ENCODE measurements around the gene NRCAM. TPM values are rescaled to one million over a fixed set of nuclear protein-coding genes. Genes with fewer than 3 reads are reported as not detected.

NRCAM gene
- total and polyA plus RNA-seq, 2 of the 13 experiments (the other 11 are each of a cell fraction or from before 2014, with no cell fraction given), result 0.31 to 0.33 TPM

DNA sequence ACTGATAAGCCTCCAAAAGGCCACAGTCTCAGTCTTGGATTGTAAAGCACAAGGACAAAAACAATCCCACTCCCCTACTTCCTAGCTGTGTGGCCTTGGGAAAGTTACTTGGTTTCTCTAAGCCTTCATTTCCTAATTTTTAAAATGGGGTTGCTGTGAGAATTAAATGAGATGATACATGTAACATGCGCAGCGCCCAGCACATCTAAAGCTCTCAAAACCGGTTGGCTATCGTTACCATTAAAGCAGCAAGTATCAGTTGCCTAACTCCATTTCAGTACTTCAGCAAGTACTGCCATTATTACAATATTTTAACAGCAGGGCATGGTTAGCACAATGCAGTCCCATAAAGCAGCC lies 1.9 kb downstream of the NRCAM start:
- Histone ChIP-seq H3K9me3 (ENCODE audit: low read length) (no peaks in the 10 kb centered on the region), H3K79me2 (ENCODE audit: insufficient read depth, low read length) (no peaks in the 10 kb centered on the region), H3K36me3 (replicated peaks in 1 of 2; ENCODE audit: control insufficient read depth in 1 of 2, insufficient read depth in 2 of 2, low read length in 2 of 2) (no peaks in the 10 kb centered on the region), H3K27me3 (ENCODE audit: control insufficient read depth in 1 of 2, insufficient read depth in 2 of 2, low read length in 2 of 2) (peaks cover 6 to 41% of the 10 kb centered on the region in 2 experiments; a peak in 4 of 5 replicates), H3K4me2 (ENCODE audit: low read depth, low read length) (peak overlapping the region; percentile 61), H3K27ac (ENCODE audit: extremely low read length, insufficient read depth, low read length) (no peak overlapping the region), H3K4me1 (ENCODE audit: insufficient read depth, low read length) (peaks cover 2% of the 10 kb centered on the region; the same call in 1 of the 2 replicates), H2AFZ (ENCODE audit: low read length) (no peak overlapping the region), H3K4me3 (replicated peaks in 1 of 3; ENCODE audit: insufficient read depth in 1 of 3, low read depth in 2 of 3, low read length in 3 of 3) (0 out of 6 replicates have a peak overlapping the region, but pooled peaks of 1 of the 3 experiments have one; percentile 57), H4K20me1 (ENCODE audit: insufficient read depth, low read length) (no peaks in the 10 kb centered on the region), H3K9ac (ENCODE audit: insufficient read depth, low read depth, low read length) (no peak overlapping the region)
- no peak for ATAC-seq
- no peak for FAIRE-seq
- BruUV-seq (replicated peaks), result no TSS peak
- no peak for DNase-seq (ENCODE audit: low spot score)
- WGBS (ENCODE audit: low lambda C conversion rate), result 25% methylated on average over 4 of the region's 4 CpGs
- intact Hi-C loops (cut with micrococcal nuclease; ENCODE audit: unreplicated experiment) (no loop called here), in situ Hi-C loops (cut with HindIII; ENCODE audit: extremely low pct_ligation_motif_present, low pct_unique_long_range_greater_than_20kb) (loop anchor here (10.0 kb wide), 1 partner anchor 279 kb away; no protein-coding TSS in a partner anchor)
- POLR2A ChIA-PET, result no interaction called here
- no peak for TF ChIP-seq RNF2 (conservative IDR thresholded peaks at IDR 0.05; ENCODE audit: low read depth)
- no peak for TF ChIP-seq ATAD3A (CRISPR knock-in tag; IDR thresholded peaks at IDR 0.05)
- TF ChIP-seq, protein P1, sequence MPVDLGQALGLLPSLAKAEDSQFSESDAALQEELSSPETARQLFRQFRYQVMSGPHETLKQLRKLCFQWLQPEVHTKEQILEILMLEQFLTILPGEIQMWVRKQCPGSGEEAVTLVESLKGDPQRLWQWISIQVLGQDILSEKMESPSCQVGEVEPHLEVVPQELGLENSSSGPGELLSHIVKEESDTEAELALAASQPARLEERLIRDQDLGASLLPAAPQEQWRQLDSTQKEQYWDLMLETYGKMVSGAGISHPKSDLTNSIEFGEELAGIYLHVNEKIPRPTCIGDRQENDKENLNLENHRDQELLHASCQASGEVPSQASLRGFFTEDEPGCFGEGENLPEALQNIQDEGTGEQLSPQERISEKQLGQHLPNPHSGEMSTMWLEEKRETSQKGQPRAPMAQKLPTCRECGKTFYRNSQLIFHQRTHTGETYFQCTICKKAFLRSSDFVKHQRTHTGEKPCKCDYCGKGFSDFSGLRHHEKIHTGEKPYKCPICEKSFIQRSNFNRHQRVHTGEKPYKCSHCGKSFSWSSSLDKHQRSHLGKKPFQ (CRISPR knock-in tag; IDR thresholded peaks at IDR 0.05; ENCODE audit: insufficient replicate concordance), result no peak
- no peak for TF ChIP-seq KDM6A (CRISPR knock-in tag; IDR thresholded peaks at IDR 0.05; ENCODE audit: low read depth)
- no peak for TF ChIP-seq ZNF12 (CRISPR knock-in tag; IDR thresholded peaks at IDR 0.05)
- TF ChIP-seq SAFB2 (CRISPR knock-in tag; IDR thresholded peaks at IDR 0.05; ENCODE audit: borderline replicate concordance, low read depth), result no peak
- TF ChIP-seq, protein P2, sequence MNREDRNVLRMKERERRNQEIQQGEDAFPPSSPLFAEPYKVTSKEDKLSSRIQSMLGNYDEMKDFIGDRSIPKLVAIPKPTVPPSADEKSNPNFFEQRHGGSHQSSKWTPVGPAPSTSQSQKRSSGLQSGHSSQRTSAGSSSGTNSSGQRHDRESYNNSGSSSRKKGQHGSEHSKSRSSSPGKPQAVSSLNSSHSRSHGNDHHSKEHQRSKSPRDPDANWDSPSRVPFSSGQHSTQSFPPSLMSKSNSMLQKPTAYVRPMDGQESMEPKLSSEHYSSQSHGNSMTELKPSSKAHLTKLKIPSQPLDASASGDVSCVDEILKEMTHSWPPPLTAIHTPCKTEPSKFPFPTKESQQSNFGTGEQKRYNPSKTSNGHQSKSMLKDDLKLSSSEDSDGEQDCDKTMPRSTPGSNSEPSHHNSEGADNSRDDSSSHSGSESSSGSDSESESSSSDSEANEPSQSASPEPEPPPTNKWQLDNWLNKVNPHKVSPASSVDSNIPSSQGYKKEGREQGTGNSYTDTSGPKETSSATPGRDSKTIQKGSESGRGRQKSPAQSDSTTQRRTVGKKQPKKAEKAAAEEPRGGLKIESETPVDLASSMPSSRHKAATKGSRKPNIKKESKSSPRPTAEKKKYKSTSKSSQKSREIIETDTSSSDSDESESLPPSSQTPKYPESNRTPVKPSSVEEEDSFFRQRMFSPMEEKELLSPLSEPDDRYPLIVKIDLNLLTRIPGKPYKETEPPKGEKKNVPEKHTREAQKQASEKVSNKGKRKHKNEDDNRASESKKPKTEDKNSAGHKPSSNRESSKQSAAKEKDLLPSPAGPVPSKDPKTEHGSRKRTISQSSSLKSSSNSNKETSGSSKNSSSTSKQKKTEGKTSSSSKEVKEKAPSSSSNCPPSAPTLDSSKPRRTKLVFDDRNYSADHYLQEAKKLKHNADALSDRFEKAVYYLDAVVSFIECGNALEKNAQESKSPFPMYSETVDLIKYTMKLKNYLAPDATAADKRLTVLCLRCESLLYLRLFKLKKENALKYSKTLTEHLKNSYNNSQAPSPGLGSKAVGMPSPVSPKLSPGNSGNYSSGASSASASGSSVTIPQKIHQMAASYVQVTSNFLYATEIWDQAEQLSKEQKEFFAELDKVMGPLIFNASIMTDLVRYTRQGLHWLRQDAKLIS (CRISPR knock-in tag; IDR thresholded peaks at IDR 0.05), result no peak
- TF ChIP-seq ARNT (IDR thresholded peaks at IDR 0.05), result no peak
- no peak for TF ChIP-seq STAG1 (CRISPR knock-in tag; IDR thresholded peaks at IDR 0.05)
- CTCF ChIA-PET (ENCODE audit: low intra/inter-chr PET ratio, low total read pairs), result no interaction called here

All from HepG2 (cell line).